ENCODE results near the gene SIRT7.

Gene SIRT7

GRCh38 chr17:81905424-81905875 lies 12.5 kb downstream of the SIRT7 start:
- H2AFZ ChIP-seq (ENCODE audit: low read depth), result no peak overlapping the region
- H3K9ac ChIP-seq, result no peak overlapping the region
- H3K36me3 ChIP-seq (ENCODE audit: insufficient read depth), result no peaks in the 10 kb centered on the region
- no peak overlapping the region for H3K27ac ChIP-seq
- no peak overlapping the region for H3K4me3 ChIP-seq (IDR thresholded peaks at IDR 0.05; ENCODE audit: insufficient read depth, low read depth, low read length)
- no peak for TF ChIP-seq CTCF (conservative IDR thresholded peaks at IDR 0.05; ENCODE audit: low read depth, low read length)
- H3K4me1 ChIP-seq (ENCODE audit: low read depth, poor library complexity, severe bottlenecking), result peaks cover 11% of the 10 kb centered on the region
- no peaks in the 10 kb centered on the region for H3K27me3 ChIP-seq (ENCODE audit: insufficient read depth, low read depth)
- no peaks in the 10 kb centered on the region for H4K20me1 ChIP-seq (ENCODE audit: insufficient read depth)
- H3K4me2 ChIP-seq, result no peak overlapping the region
- H3K79me2 ChIP-seq (ENCODE audit: insufficient read depth, low read depth), result no peaks in the 10 kb centered on the region

DNA sequence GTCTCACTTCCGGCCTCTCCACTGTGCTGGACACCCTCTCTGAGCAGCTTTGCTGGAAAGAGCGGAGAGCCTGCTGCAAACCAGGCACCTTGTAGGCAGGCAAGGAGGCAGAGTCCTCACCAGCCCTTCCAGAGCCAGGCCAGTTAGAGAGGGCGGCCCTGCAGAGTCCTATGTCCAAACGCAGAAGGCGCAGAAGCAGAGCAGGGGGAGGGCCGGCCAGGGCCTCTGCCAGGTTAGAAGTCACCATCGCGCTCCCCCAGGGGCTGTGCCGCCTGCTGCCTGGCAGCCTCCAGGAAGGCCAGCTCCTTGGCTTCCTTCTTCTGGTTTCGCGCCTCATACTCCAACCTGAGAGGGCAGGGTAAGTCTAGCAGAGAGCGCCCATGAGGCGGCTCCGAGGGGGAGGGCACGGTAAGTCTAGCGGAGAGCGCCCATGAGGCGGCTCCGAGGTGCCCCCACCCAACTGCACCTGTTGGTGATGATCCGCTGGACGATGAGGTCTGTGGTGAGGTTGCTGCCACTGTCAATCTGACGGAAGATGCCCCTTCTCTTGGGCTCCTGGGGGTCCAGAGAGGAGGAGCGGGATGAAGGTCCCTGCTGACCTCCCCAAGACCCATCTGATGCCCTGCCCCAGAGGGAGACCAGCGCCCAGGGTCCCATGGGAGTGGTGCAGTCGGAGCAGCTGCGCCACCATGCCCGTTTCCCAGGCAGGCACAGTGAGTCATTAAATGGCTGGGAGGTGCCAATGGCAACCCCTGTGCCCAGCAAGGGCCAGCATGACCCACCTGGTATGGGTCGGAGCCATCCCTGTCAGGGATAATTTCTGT lies 13.2 kb downstream of the SIRT7 start:
- Histone ChIP-seq H3K9ac (no peak overlapping the region), H3K4me1 (ENCODE audit: low read depth, poor library complexity, severe bottlenecking) (peaks cover 4% of the 10 kb centered on the region), H4K20me1 (ENCODE audit: insufficient read depth) (no peaks in the 10 kb centered on the region), H3K27me3 (ENCODE audit: insufficient read depth, low read depth) (no peaks in the 10 kb centered on the region), H3K27ac (no peak overlapping the region), H2AFZ (ENCODE audit: low read depth) (no peak overlapping the region), H3K4me3 (IDR thresholded peaks at IDR 0.05; ENCODE audit: insufficient read depth, low read depth, low read length) (no peak overlapping the region), H3K79me2 (ENCODE audit: insufficient read depth, low read depth) (no peaks in the 10 kb centered on the region), H3K36me3 (ENCODE audit: insufficient read depth) (no peaks in the 10 kb centered on the region), H3K4me2 (no peak overlapping the region)
- no peak for TF ChIP-seq CTCF (conservative IDR thresholded peaks at IDR 0.05; ENCODE audit: low read depth, low read length)

DNA sequence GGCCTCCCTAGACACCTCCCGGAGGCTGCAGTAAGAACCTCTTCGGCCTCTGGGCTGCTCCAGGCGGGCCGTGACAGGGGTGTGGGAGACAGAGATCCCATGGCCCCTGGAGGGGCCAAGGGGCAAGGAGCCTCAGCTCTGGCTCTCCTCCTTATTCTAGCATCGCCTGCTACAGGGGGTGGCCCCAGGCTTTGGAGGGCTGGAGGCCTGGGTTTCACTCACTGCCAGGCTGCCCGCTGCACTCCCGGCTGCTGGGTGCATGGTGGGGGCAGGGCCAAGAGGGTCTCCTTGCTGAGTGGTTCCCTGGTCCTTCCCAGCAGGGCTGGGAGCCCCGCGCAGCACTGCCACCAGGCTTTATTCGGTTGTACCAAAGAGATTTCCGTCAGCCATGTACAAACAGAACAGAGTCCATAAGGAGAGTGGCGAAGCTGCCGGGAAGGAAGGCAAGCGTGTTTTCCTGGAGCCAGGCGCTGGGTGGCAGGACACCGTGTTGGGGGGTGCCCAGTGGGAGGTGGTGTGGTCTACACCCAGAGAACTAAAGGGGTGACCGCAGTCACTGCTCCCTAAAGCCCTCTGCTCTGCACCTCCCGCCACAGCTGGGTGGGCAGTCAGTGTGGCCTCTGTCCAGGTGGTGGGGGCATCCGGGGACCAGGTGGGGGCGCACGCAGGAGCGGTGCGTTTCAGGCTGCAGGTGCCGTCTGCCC lies 13.9 kb downstream of the SIRT7 start:
- H3K4me1 ChIP-seq (ENCODE audit: low read depth, poor library complexity, severe bottlenecking), result no peaks in the 10 kb centered on the region
- no peak overlapping the region for H3K27ac ChIP-seq
- H3K4me2 ChIP-seq, result no peak overlapping the region
- no peaks in the 10 kb centered on the region for H4K20me1 ChIP-seq (ENCODE audit: insufficient read depth)
- H3K9ac ChIP-seq, result no peak overlapping the region
- no peak overlapping the region for H3K4me3 ChIP-seq (IDR thresholded peaks at IDR 0.05; ENCODE audit: insufficient read depth, low read depth, low read length)
- TF ChIP-seq CTCF (conservative IDR thresholded peaks at IDR 0.05; ENCODE audit: low read depth, low read length), result no peak
- H3K79me2 ChIP-seq (ENCODE audit: insufficient read depth, low read depth), result no peaks in the 10 kb centered on the region
- no peak overlapping the region for H2AFZ ChIP-seq (ENCODE audit: low read depth)
- H3K36me3 ChIP-seq (ENCODE audit: insufficient read depth), result no peaks in the 10 kb centered on the region
- no peaks in the 10 kb centered on the region for H3K27me3 ChIP-seq (ENCODE audit: insufficient read depth, low read depth)

DNA sequence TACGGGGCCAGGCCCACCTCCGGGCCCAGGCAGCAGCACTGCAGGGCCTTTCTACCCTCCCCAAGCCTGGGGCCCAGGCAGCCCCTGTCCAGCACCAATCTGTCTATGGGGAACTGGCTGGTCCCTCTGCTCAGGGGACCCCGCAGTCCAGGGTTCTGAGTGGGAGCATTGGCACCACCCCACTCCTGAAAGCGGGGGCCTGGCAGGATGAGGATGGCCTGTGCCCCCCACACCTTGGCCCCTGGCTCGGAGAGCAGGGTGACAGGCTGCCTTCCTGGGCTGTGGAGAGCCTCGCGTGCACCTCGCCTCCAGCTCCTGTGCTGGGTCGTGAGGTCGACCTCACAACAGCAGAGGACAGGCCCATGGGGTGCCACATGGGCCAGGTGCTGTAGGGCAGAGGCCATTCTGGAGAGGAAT lies 14.6 kb downstream of the SIRT7 start:
- Histone ChIP-seq H2AFZ (ENCODE audit: low read depth) (no peak overlapping the region), H4K20me1 (ENCODE audit: insufficient read depth) (no peaks in the 10 kb centered on the region), H3K4me1 (ENCODE audit: low read depth, poor library complexity, severe bottlenecking) (no peaks in the 10 kb centered on the region), H3K9ac (no peak overlapping the region), H3K79me2 (ENCODE audit: insufficient read depth, low read depth) (no peaks in the 10 kb centered on the region), H3K4me3 (IDR thresholded peaks at IDR 0.05; ENCODE audit: insufficient read depth, low read depth, low read length) (no peak overlapping the region), H3K4me2 (no peak overlapping the region), H3K27ac (no peak overlapping the region), H3K27me3 (ENCODE audit: insufficient read depth, low read depth) (no peaks in the 10 kb centered on the region), H3K36me3 (ENCODE audit: insufficient read depth) (no peaks in the 10 kb centered on the region)
- no peak for TF ChIP-seq CTCF (conservative IDR thresholded peaks at IDR 0.05; ENCODE audit: low read depth, low read length)

Data from KMS-11 (cell line).